ENCODE results near the gene RETREG1.

RETREG1 gene

DNA sequence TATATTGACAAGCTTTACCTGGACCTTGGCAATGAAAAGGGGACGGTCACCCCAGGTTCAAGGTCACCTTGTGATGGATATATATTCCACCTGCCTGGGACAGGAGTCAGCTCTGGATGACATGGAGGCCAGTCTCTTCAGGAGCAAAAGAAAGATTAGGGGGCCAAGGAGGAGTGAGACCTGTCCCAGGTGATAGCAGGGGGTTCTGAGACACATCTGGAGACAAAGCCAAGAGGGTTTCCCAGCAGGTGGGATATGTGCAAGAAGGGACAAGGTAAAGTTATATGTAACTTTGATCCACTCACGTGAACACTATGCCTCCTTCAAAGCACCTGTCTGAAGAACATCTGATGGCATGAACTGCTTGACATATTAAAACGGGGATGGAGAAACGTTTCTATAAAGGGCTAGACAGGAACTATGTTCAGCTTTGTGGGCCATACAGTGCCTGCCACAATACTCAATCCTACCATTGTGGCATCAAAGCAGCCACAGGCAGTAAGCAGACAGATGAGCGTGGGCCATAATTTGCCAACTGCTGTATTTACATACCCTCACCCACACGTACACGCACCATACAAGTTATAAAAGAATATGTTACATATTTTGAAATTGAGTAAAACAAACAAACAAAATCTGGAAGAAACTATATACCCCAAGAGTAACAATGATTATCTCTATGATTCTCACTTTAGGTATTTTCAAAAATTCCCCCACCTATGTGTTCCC, 88.3 kb downstream of the RETREG1 start:
- no peak for DNase-seq (ENCODE audit: low spot score)

DNA sequence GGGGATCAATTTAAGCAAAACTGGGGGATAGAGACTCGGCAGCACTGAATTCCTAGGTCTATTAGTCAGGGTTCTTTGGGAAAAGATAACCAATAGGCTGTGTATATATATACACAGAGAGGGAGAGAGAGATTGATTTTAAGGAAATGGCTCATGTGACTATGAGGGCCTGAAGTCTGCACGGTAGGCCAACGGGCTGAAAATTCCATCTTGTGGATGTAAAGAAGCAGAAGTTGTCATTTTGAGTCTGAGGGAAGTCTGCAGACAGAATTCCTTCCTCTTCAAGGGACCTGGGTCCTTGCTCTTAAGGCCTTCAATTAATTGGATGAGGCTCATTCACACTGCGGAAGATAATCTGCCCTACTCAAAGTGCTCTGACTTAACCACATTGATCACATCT, 91.1 kb downstream of the RETREG1 start:
- no peak for DNase-seq (ENCODE audit: low spot score)

DNA sequence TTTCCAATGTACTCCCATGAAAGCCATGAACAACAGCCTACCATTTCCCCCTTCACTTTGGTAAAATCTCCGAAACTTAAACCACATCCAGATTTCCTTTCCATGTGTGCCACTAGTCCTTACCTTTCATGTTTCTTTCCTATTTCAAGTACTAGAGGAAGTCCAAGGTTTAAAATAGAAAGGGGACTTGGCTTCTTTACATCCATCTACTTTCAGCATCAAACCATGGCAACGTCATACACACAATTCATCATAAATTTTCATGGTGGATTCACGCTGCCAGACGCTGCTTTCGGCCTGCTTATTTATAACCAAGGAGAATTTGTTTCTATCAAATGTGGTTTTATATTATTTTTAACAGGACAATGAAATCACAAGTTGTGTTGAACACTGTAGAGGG, 92.5 kb downstream of the RETREG1 start:
- DNase-seq (ENCODE audit: low spot score): no peak

DNA sequence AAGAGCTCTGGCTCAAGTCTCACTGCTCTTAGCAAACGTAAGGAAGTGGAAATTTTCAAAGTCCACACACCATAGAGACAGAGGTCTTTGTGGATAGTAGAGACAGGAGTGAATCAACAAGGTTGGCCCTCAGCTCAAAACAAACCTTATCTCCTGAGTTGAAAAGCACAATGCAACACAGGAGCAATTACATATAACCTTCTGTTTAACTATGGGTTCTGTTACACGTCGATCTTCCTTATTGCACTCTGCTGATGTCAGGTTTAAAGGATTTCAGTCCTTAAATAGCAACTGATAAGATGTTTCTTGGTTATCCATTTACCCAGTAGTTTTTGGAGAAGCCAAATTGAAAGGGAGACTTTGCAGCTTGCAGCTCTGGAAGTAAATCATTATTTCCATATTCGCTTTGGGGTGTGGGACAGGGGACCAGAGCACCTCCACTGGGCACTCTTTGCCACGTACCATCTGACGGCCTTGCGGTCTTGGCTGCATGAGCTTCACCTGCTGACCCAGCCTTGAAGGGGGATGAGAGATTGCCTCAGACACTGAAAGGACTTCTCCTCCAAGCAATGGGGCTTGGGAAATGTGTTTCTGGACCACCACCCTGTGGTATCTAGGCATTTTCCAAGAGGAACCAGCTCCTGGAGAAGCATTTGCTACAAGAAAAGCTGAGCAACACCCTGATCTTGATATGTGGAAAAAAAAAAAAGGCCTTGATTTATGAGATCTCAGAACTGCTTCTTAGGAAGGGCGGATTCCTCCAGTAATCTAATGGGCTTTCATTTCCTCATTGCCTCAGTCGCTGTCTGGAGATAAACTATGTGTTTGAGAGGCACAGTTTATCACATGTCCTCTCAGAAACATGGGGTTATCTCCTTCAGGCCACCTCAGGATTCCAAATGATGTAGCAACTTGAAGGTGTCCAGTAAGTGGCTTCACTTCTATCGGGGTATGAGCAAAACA, 95.0 kb downstream of the RETREG1 start:
- no peak for DNase-seq (ENCODE audit: low spot score)

DNA sequence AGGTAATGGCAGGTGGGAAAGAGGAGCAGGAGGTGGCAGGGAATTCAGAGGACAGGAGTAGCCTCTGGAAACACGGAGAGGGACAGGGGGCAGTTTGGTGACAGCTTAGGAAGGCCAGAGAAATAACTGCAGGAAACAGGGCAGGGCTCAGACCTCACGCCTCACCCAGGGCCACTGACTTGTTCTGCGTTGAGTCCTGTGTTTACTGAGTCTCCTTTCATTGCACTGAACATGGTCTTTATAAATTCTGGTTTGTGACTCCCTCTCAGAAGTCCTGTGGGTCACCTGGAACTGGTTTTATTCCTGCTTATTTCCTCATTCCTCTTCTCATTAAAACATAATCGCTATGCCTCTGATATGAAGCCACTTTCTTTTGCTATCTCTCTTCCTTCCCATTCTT, 96.0 kb downstream of the RETREG1 start:
- DNase-seq (ENCODE audit: low spot score): no peak

DNA sequence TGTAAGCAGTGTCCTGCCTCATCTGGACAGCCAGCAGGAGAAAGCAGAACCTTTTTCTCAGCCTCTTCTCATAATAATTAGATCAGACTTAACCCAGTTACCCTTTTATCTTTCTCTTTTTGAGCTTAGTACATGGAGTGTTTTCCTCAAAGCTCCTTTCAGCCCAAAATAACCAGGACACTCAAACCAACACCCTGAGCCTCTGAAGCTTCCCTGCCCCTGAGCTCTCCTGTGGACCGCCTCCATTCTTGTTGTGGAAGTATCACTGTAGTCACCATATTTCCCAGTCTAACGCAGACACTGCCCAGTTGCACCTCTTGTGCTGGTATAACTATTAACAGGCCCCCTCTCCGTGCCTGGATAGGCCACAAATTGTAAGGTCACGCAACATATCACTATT, 97.4 kb downstream of the RETREG1 start:
- DNase-seq (ENCODE audit: low spot score): no peak

DNA sequence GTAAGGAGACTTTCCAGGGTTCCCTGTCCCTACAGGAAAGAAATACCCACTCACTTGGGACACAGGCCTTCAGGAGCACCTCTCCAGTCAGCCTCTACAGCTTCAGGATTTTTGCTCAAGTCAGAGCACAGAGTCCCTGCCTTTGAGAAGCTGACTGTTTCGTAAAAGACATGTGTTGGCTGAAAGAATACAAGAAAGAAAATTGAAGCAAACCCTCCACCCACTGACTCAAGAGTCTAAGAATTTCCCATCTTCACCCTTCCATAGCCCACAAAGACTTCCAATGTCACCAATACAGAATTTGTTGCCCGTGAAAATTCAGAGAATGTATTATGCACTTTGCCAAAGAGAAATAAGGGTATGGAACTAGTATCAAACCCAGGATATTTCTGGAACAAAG, 98.2 kb downstream of the RETREG1 start:
- DNase-seq (ENCODE audit: low spot score): no peak

DNA sequence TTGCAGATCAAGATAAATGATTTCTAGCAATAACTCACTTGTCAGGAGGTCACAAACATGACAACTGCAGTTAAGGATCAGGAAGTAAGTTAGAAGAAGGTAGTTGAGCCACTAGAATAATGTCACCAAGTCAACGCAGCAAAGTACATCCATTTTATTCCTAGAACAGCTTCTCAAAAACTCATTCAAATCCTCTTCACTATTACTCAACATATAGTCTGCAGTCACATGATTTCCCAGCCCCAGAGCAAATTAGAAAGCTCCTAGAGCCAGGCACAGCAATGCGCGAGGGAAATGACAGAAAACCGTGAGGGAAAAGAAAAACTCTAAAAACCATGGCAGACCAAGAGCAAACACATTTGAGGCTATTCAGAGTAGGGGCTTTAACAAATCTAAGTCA, 101.3 kb downstream of the RETREG1 start:
- no peak for DNase-seq (ENCODE audit: low spot score)

DNA sequence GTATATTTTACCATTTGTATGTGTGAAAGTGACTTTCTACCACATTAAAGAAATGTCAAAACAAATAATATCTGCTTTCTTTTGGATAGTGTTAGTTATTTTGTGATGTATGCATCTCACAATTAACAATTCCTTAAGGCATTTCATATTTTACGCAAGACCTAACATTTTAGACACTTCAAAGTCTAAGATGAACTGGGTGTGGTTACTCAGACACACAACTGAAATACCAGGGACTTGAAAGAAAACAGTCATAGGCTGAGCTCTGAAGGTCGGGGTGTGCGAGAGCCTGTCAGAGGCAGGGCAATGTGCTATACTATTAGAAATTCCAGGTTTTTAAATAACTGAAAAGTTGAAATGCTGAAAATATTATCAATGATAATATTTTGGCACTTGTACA, 106.7 kb downstream of the RETREG1 start:
- DNase-seq (ENCODE audit: low spot score): no peak

DNA sequence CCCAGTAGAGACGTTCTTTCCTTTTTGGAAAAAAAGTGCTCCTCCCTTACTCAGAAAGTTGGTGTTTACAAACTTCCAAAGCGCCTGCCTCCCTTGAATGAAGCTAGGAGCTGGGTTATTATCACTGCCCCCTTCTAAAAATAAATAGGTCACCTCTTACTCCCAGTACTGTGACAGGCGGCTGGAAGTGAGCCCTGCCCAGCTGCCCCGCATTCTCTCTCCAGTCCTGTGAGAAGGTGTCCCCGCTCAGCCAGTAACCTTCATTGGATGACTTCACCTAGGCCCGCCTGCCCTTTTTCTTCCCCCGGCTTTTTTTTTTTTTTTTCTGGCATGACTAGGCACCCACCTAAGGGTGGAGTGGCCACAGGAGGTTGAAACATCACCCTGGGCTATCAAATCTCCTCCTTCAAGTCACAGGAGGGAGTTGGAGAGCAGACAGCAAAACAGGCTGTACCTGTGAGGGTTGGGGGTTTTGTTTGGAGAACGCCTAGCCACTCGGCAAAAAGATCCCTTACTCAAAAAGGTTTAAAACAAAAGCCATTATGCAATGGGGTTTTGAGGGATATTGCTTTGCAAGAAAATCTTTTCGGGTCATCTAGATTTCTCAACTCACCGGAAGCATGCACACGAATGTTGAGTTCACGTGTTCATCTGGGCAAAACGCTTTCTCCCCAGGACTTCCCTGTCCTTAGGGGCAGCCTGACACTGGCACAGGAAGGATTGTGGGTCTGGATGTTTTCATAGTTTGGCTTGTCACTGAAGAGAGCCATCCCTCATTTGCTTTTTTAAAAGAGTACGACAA, 107.9 kb downstream of the RETREG1 start:
- no peak for DNase-seq (ENCODE audit: low spot score)

DNA sequence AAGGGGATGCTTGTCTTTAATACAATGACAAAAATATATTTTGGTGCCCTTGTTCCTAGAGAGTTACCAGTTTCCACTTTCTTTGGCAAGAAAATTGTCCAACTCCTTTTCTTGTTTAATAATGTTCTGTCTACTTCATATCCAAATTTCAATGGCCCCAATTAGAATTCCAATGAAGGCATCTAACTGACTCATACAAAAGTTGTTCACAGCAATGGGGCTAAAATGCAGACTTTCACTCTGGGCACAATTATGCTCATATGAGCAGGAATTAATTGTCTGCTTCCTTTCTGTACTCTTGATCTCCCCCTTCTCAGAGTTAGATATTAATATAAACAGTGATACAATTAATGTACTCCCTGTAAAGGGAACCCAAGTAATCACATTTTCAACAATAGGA, 109.1 kb downstream of the RETREG1 start:
- no peak for DNase-seq (ENCODE audit: low spot score)

DNA sequence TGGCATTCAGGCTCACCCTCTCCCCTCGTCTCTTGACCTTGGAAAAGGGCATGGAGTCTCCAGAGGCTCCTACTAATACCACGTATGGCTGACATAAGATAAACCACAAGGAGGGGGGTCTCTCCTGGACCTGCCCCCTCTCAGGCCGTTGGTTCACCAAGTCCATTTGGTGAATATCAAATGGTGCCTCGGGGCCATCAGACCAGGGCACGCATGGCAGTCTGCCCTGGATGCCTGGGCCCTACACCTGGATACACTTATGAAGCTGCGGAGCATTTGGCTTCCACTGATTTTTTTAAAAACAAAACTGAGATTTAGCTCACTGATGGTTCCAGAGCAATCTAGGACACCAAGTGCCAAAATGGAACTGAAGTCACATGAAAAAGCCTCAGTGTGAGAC, 110.9 kb downstream of the RETREG1 start:
- no peak for DNase-seq (ENCODE audit: low spot score)

DNA sequence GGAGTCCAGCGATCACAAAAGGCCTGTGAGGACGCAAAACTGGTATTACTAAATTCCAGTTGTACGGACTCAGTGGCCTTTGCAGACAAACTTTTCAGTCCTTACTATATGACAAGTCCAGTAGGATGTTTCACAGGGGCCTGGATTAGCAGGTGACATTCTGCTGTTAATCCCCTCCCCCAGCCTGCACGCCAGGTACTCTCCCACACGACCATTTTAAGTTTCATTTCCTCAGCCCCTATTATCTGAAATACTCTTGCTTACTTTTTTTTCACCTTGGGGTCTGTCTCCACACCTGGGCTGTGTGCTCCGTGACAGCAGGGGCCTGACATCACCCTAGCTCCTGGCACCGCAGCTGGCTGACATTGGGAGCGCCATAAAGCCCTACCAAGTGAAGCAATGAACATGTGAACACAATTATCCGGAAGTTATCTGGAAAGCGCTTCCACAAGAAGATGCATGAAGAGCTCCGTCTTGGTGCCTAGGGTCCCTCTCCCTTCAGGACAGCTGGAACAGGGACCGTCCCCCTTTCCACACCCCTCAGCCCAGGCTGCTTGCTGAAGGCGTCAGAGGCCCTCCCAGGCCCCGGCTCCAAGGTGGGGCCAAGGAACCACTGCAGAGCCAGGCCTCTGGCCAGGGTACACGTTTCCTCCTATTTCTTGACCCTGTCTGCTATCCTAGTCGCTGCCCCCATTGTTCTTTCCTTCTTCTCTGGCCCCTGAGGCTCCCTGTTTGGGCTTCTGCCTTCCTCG, 111.5 kb downstream of the RETREG1 start:
- no peak for DNase-seq (ENCODE audit: low spot score)

DNA sequence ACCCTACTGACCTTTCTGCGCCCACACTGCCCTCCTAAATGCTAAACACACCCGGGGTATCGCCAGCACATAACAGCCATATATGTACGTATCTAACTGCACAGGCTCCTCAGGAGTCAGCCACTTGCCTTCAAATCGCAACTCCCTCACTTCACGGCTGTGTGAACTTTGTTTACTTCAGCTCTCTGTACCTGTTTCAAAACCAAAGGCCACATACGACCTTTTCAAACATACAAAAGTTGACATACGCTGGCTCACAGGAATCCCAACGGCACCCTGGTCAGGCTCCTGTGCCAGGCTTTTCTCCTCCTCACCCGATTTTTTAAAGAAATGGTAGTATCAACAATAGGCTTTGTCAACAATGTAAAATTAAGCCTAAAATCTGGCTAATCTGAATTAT, 112.2 kb downstream of the RETREG1 start:
- DNase-seq (ENCODE audit: low spot score): no peak

DNA sequence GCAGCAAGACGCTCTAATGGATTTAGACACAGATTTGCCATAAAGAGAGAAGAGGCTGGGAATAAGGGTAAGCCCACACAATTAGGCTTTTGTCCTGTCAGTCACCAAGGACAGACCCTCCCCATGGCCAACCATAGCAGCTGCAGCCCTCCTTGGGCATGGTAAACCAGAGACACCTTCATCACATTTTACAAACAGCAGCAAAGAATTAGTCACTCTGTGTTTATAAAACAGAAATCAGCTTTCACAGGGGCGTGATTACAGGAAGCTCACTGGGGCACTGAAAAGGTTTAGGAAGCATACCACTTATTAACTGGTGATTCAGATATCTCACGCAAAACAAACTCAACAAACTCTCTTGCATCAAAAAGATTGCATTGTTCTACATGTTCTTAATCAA, 113.9 kb downstream of the RETREG1 start:
- no peak for DNase-seq (ENCODE audit: low spot score)

DNA sequence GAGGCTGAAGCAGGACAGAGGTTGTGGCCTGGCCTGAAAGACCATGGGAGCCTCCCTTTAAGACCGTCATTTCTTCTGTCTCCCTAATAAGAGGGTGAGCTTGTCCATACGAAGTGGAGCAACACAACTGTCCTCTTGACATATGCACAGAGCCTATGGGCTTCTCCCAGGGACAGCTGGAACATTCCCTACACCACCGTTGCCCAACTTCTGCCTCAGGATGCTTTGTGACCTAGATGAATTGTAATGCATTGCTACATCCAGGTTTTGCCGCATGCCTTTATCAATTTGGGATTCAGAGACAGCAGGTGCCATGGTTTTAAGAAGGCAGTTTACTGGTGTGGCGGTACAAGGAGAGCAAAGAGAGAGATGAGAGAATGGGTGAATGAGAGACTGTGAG, 116.8 kb downstream of the RETREG1 start:
- DNase-seq (ENCODE audit: low spot score): no peak

DNA sequence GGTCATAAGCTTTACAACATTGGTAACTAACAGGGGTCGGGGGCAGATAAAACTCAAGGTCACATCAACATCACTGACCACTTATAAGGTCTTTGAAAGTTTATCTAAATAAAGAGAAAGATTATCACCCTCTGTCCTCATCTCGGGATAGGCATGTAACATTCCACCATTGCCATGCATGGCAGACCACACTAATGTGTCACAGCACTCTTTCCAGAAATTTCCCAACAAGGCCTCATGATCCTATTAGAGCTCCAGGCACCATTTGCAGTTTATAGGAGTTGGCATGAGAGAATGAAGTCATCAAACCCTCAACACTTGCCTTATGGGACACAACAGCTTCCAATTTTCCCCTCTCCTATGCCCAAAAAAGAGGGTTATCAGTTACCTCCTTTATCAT, 119.3 kb downstream of the RETREG1 start:
- no peak for DNase-seq (ENCODE audit: low spot score)

DNA sequence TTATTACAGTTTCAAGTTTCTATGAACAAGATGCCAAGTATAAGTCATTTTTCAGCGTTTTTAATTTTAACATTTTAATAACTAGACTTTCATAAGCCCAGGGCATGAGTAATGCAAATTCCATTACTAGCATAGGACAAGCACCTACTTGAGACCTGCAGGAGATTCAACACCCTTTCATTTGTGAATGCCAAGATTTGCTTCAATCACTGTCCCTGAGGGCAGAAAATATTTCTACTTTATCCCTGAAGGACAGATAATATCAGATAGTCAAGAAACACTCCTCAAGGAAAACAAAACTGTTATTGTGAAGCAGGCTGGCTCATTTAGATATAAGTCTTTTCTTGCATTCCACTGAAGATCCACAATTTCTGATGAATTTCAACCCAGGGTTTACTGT, 123.5 kb downstream of the RETREG1 start:
- no peak for DNase-seq (ENCODE audit: low spot score)

DNA sequence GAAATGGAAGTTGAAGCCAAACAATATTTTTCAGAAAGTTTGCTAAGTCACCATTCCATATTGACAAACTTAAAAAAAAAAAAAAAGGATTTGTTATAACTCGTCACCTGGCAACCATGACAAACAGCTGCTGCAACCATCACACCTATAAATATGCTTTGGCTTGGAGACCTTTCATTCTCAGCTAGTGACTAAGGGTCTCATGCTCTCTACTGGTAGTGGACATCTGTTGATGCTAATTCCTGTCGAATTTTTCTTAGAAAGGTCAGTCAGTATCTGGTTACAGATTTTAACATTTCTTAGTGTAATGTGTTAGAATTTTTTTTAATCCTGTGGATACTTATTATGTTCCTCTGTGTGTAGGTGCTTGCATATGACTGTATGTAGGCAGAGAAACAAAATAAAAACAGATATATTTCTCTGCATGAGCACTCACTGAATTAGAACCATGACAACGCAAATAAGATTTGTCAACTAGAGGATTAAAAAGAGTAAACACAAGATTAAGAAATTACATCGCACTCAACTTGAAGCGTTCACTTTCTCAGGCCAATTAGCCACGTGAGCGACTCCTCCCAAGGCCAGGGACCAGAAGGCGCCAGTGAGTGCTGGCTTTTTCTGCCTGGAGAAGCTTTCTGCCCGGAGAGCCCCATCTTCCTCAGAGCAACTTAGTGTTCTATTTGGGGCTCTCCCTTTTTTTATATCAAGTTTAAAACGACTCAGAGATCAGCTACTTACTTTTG, 124.2 kb downstream of the RETREG1 start:
- no peak for DNase-seq (ENCODE audit: low spot score)

DNA sequence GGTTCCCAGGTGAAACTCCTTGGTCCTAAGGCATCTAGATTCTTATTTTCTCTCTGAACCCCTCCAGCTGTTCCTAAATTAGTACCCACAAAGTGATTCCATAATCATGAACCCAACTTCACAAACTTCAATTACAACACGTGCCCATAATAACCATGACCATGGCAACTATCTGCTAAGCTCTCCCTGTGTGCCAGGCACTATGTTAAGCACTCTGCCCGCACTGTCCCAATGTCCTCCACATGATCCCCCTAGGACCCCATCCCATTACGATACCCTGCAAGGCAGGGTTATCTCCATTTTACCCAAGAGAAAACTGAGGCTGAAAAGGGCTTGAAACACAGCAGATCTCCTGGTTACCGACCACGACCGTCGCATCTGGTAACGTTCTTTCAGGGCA, 125.9 kb downstream of the RETREG1 start:
- no peak for DNase-seq (ENCODE audit: low spot score)

DNA sequence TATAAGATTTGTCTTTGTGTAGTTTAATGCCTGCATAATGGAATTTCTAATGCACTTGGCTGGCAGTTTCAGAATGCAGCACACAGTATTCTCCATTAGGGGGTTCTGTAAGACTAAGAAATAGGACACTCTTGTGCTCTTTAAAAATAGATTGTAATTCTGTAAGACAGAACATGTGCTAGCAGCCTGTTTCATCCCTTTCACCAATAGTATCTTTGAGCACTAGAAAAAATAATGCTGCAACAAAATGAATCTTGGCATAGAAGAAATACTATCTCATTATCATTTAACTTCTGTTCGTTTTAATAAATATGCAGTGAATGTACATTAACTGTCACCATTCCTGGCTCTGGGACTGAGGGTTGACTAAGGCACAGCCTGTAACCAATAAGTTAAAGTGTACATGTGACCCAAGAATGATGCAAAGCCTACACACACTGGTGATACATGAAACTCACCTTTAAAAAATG, 127.4 kb downstream of the RETREG1 start:
- no peak for DNase-seq (ENCODE audit: low spot score)

Data from activated CD4-positive, alpha-beta T cell treated with anti-CD3 and anti-CD28 coated beads, Interleukin-2, Interleukin-4, amounts not matched to agents 100 ng/mL and 50 ng/mL, durations not matched to agents 16 hours and 8 hours (primary cell).